Kidney (tissue), 14 donors: ENCODE results near the gene HMG20A. TPM values are rescaled to one million over a fixed set of nuclear protein-coding genes. Genes with fewer than 3 reads are reported as not detected.
A peak's percentile ranks its signal among the peaks of the same experiment; 100 is the strongest.

ENCODE experiments used
- DNase-seq, 5 donors: peaks; one replicate each; pipeline ENCODE4 v3.0.0-alpha.2; 2013 to 2020
- FAIRE-seq: peaks from 2 replicates; lab custom pipeline; 2012; peaks lifted over from hg19 to GRCh38; lab: Jason Lieb, UNC
- H3K27ac ChIP-seq, 2 donors: one replicate each; pipeline ENCODE4 v1.7.0; 2013; ENCODE audit warnings: low read depth in 2 of 2, low read length in 2 of 2, inconsistent platforms in 1 of 2
- H3K27me3 ChIP-seq: one replicate; pipeline ENCODE4 v1.7.1; 2013; ENCODE audit warnings: low read length, inconsistent platforms; ENCODE audit not compliant: control insufficient read depth, insufficient read depth
- H3K36me3 ChIP-seq, 3 donors: one replicate each; pipeline versions ENCODE4 v1.7.0 to v1.7.1; 2013; ENCODE audit warnings: low read length in 3 of 3, control low read depth in 1 of 3, inconsistent platforms in 1 of 3; ENCODE audit not compliant: insufficient read depth in 3 of 3, control insufficient read depth in 2 of 3
- H3K4me1 ChIP-seq, 3 donors: one replicate each; pipeline versions ENCODE4 v1.7.0 to v1.7.1; 2013; ENCODE audit warnings: low read length in 3 of 3, inconsistent platforms in 1 of 3, low read depth in 1 of 3; ENCODE audit not compliant: control insufficient read depth in 2 of 3, insufficient read depth in 2 of 3
- H3K4me3 ChIP-seq, 3 donors: one replicate each; pipeline versions ENCODE4 v1.7.0 to v1.8.1; 2013; ENCODE audit warnings: low read length in 3 of 3, control low read depth in 1 of 3, inconsistent platforms in 1 of 3
- H3K9ac ChIP-seq, 3 donors: one replicate each; pipeline versions ENCODE4 v1.7.0 to v1.7.1; 2013; ENCODE audit warnings: low read length in 3 of 3, control low read depth in 1 of 3, inconsistent platforms in 1 of 3
- H3K9me3 ChIP-seq, 3 donors: one replicate each; pipeline versions ENCODE4 v1.7.0 to v1.7.1; 2013; ENCODE audit warnings: low read length in 3 of 3, control low read depth in 1 of 3, inconsistent platforms in 1 of 3; ENCODE audit not compliant: control insufficient read depth in 2 of 3, insufficient read depth in 1 of 3
- CTCF ChIP-seq: IDR thresholded peaks from 3 replicates; pipeline ENCODE4 v1.5.1; 2012; ENCODE audit warnings: mild to moderate bottlenecking, moderate library complexity, borderline replicate concordance; ENCODE audit not compliant: insufficient read depth; ENCODE audit errors: extremely low read depth
- intact Hi-C: fragments of 100-400 bp; cut with DNase I; formaldehyde crosslinking; loops from one replicate; pipeline ENCODE4 v1.11.1; 2022
- polyA plus RNA-seq: library from polyadenylated mRNA; stranded (reverse); fragments of 350-450 nt; fragmentation: Illumina TruSeq; extraction: RNeasy Lipid Tissue Mini Kit (QIAGEN cat#74804); gene quantifications from one replicate; pipeline ENCODE4 v1.2.3, GENCODE V29; 2014; ENCODE audit warnings: low read depth, low replicate concordance; ENCODE audit not compliant: insufficient read depth
- total RNA-seq: library from RNA; stranded (reverse); fragmentation: NEBNext Ultra II Directional; extraction: Animal tissue kit (Norgen Biotek cat#: 25700); gene quantifications from one replicate; pipeline ENCODE4 v1.2.1, GENCODE V29; 2021
- donor health status: control.
- donor health status: control.
- donor health status: control.
- donor health status: control.
- donor health status: control.
- donor health status: DM: yes; HTN: yes; CAD: no.
- donor health status: Normal renal cell carcinoma (clear cell type).

HMG20A gene
- total and polyA plus RNA-seq, 2 donors from 2014 or later: 16.8 to 38.7 TPM

- H3K27ac ChIP-seq: peak overlapping the region; percentile 20 to 39
- no peak overlapping the region for H3K9ac ChIP-seq
- peaks cover 0 to 25% (median 0%) of the 10 kb centered on the region in 3 donors for H3K4me1 ChIP-seq
- no peaks in the 10 kb centered on the region for H3K27me3 ChIP-seq
- DNase-seq: peak in 4 of 5 donors; percentile 53 to 90 (median 72)
- TF ChIP-seq CTCF: no peak
- intact Hi-C loops: no loop called here
- H3K9me3 ChIP-seq: no peaks in the 10 kb centered on the region
- FAIRE-seq: no peak
- no peak overlapping the region for H3K4me3 ChIP-seq
- peaks cover 0 to 2% (median 0%) of the 10 kb centered on the region in 3 donors for H3K36me3 ChIP-seq
Measured at GRCh38 chr15:77506311-77507142, 85.8 kb downstream of the HMG20A start.

- Histone ChIP-seq H3K36me3 (peaks cover 0 to 2% (median 0%) of the 10 kb centered on the region in 3 donors), H3K4me3 (no peak overlapping the region), H3K9ac (no peak overlapping the region), H3K9me3 (no peaks in the 10 kb centered on the region), H3K27me3 (no peaks in the 10 kb centered on the region), H3K4me1 (peaks cover 0 to 25% (median 0%) of the 10 kb centered on the region in 3 donors), H3K27ac (peak overlapping the region; percentile 40 to 64)
- intact Hi-C loops: no loop called here
- peak in 2 of 5 donors; percentile 48 to 84 for DNase-seq
- no peak for TF ChIP-seq CTCF
- no peak for FAIRE-seq
Measured at GRCh38 chr15:77507143-77507897, 86.6 kb downstream of the HMG20A start.

DNA sequence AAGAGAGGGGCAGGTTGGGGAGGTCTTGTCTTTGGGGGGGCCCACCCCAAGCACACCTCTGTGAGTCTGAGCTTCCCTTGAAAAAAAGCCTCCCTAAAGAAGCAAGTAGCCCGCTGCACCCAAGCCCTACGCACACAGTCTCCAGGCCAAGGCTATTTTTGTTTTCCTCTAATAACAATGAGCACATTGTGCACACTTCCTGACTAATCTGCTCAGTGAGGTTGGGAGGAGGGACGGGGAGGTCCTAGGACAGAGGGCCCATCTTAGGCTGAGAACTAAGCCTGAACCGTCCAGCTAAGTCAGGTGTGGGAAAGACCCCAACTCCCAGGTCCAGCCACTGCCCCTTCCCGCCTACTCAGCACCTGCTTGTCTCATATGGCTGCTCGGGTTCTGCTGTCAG lies 87.2 kb downstream of the HMG20A start:
- Histone ChIP-seq H3K9ac (no peak overlapping the region), H3K36me3 (peaks cover 0 to 2% (median 0%) of the 10 kb centered on the region in 3 donors), H3K4me1 (peaks cover 0 to 25% (median 0%) of the 10 kb centered on the region in 3 donors), H3K4me3 (no peak overlapping the region), H3K27ac (peak overlapping the region; percentile 40 to 64), H3K27me3 (no peaks in the 10 kb centered on the region), H3K9me3 (no peaks in the 10 kb centered on the region)
- intact Hi-C loops: no loop called here
- peak in 2 of 5 donors; percentile 53 to 76 for DNase-seq
- FAIRE-seq: no peak
- TF ChIP-seq CTCF: no peak
